Kidney glomerular epithelial cell (primary cell): ENCODE measurements around the gene TNFAIP8.
"Not testable (repeated sequence)": the region's sequence is repeated elsewhere in the genome, so short reads cannot be mapped to it uniquely, and the experiment has no call there.

Experiments
- DNase-seq: peaks from one replicate; lab custom pipeline; 2025; lab: John Stamatoyannopoulos, UW

TNFAIP8 gene

GRCh38 chr5:119396030-119396664, 40.3 kb downstream of the TNFAIP8 start:
- DNase-seq, result no peak

DNA sequence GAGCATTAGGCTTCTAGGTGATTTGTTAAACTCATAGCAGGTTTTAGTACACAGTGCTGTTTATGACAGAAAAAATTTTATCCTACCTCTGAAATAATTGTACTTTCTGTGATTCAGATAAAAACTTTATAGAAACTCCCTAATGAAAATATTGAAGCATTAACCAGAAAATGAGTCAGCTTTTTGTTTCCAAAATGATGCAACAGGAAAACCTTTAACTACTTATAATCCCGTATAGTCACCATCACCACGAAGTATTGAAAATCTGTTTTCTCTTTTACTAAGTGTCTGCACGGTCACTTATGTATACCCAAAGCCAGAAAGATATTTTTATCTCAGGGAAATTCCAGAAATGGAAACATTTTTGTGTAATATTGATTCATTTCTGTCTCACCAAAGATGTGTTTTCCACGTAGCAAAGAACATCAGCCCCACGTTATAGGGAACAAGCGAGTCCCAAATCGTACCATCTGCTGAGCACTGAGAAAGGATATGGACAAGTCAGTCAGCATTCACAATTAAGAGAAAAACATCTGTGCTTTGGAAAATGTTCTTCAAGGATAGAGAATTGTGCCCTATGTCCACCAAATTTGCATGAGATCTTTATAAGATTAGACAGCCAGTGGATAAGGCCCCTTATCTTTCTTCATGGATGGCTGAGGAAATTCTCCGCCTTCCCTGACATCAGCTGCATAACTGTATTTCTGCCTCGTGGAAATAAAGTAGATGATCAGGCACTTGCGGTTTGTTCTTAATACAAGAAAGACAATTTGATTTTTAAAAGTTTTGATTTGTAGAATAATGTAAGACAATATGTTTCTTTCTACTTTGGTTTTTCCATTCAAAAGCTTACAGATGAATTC, 41.9 kb downstream of the TNFAIP8 start:
- DNase-seq, result peak; percentile 12

- DNase-seq, result peak; percentile 63
Measured at GRCh38 chr5:119398727-119399466, 43.1 kb downstream of the TNFAIP8 start.

GRCh38 chr5:119400245-119400644, 44.4 kb downstream of the TNFAIP8 start:
- DNase-seq, result peak; percentile 85

GRCh38 chr5:119402081-119402480, 46.3 kb downstream of the TNFAIP8 start:
- DNase-seq, result peak; percentile 6

DNA sequence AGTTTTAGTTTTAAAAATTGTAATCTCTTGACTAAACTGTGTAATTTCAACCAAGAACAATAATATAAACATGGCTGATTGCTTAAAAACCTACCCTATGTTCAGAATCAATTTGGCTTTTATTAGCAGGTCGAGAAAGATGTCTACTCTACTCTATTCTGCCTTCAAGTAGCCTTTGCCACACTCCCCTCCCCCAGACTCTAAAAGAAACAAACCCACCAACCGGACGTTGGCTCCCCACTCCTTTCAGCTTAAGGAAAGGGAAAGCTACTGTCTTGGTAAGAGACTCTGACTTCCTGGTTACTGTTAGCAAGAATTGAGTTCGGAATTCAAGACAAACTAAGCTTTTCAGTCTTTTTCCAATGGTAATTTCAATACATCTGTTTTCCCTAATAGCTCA, 46.7 kb downstream of the TNFAIP8 start:
- no peak for DNase-seq

DNA sequence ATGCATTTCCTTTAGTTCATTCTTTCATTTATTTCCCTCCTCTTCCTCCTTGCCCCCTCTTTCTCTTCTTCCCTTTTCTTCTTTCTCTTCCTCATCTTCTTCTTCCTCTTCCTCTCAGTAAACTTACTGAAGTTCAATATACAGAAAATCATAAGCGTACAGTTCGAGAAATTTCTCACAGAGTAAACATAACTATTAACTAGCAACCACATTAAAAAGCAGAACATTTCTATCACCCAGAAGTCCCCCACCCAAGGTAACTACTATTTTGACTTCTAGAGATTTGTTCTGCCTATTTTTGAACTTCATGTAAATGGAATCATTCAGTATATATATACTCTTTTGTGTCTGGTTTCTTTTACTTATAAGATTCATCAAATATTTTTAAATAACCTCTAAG, 48.2 kb downstream of the TNFAIP8 start:
- no peak for DNase-seq

DNA sequence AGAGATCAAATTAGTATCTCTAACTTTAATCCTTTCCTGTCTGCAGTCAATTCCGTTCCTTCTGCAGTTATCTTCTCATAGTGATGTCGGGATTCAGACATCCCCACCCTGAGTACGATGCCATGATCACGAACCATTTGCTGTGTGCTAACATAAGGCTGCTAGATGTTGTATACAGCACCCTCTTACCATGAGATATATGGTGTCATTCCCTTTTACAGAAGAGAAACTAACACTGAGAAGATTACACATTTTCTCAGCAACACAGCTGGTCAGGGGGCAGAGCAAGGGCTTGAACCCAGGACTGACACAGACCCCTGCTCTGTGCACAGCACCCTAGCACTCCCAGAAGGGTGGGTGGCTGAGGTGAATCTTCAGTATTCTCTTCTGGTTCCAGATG, 49.6 kb downstream of the TNFAIP8 start:
- DNase-seq, result no peak

GRCh38 chr5:119406551-119407110, 50.8 kb downstream of the TNFAIP8 start:
- DNase-seq, result no peak

DNA sequence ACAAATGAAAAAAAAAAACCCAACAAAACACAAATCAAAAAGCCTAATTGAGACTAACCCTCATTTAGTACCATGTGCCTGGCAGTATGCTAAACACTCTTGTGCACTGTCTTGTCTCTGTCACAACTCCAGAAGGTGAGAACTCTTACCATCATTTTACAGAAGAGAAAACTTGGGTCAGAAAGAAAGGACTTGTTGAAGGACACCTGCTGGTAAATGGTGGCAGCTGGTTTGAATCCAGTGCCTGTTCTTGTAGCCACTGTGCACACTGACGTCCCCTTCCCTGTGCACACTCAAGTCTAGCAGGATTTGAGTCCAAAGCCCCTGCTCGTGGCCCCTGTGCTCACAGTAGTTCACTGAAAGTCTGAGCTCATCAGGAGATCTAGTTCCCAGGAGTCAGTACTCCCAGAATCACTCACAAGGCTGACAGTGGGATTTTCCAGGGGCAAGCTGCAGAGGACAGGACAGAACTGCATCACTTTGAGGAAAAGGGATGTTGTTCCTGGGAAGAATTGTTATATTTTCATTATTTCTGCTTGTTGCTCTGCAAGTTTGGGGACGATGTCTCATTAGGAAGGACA, 53.5 kb downstream of the TNFAIP8 start:
- no peak for DNase-seq

DNA sequence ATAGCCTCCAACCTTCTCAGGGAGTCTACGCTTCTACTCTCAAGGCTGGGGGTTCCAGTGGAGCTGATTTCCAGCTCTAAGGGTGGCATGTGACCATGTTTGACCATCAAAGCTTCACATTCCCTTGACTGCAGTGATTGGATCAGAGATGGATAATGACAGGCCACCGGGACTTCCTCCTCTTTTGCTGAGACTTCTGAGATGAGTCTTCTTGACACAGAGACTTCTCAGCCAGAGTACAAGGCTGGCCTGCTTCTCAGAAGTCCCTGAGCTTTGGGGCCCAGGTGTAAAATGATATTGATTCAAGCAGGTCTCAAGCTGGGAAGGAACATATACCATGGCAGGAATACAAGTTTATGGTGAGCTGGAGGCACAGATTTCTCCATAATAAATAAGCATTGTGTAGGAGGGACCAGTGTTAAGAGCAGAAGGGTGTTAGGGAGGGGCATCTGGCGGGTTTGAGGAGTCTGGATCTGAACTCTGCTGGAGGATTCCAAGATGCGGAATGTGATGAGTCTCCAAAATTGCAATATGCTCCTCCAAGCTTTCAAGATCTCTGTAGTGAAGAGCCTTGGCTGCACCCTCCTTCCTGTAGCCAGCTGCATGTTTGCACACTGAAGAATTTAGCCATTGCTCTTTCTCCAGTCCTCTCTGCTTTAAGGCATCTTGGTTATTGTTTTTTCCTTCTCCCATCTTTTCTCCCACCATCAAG, 54.8 kb downstream of the TNFAIP8 start:
- DNase-seq, result no peak

DNA sequence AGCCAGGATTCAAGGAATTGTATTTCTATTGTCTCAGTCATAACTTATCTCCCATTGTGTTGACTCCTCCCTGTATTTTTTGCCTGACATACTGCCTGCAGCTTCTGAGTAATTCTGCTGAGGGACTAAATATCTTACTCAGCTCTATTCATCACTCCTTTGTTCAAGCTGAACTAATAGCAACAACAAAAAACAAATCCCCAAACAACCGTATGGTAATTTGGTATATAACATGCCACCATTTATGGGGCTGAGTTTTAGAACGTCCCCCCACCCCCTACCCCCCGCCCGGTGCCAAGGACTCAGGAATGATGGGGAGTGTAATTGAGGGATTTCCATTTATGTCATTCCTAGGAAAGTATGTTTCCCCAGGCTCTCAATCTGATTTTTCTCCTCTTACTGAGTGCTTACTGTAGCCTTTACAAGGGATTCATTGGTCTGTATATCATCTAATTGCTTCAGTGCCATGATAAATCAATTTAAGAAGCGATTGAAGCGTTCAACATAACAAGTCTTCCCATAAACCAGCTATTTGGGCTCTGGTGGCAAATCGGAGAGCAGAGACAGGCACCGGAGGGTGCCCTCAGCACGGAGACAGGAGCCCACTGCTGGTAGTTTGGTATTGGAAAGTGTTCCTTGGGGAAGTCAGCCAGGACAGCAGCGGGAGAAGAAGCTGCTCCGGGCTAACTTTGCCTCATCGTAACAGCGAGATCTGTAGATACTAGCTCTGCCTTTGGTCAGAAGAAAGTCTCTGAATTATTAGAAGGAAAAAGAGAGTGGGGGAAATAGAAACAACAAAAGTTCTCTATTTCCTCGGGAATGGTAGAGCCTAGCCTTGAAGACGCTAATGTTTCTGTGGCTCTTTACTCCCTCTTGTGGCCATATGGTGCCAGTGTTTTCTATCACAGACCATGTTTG, 55.8 kb downstream of the TNFAIP8 start:
- DNase-seq, result peak; percentile 85

- no peak for DNase-seq
Measured at GRCh38 chr5:119412279-119413227, 56.7 kb downstream of the TNFAIP8 start.

GRCh38 chr5:119414124-119414734, 58.4 kb downstream of the TNFAIP8 start:
- DNase-seq, result not testable (repeated sequence)

DNA sequence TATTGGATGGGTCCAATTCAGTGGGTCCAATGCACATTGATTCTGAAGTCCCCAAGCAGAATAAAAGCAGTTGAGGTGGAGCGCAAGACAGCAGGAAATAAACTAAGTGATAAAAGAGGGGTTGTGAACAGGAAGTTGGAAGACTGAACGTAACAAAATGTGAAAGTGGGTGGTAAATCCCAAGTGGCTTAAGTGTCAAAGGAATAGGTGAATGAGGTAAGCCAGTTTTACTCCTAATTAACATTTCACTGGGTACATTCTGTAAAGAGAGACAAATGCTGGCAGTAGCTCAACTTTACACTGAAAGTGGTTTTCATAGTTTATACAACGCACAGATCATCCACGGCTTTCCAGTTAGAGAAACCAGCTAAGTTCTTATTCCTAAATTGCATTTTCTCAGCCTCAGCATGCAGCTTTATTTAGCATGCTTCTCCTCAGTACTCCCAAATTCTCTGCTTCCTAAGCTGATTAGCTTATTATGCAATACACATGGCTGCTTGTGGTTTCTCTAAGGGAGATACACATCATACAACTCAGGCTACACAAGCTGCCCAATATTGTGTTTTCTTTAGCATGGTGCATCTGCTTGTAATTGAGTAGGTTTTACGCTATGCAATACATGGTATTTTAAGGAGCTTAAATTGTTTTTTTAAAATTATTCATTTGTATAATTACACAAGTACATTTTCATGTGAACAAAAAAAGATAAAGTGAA, 62.2 kb downstream of the TNFAIP8 start:
- DNase-seq, result no peak

DNA sequence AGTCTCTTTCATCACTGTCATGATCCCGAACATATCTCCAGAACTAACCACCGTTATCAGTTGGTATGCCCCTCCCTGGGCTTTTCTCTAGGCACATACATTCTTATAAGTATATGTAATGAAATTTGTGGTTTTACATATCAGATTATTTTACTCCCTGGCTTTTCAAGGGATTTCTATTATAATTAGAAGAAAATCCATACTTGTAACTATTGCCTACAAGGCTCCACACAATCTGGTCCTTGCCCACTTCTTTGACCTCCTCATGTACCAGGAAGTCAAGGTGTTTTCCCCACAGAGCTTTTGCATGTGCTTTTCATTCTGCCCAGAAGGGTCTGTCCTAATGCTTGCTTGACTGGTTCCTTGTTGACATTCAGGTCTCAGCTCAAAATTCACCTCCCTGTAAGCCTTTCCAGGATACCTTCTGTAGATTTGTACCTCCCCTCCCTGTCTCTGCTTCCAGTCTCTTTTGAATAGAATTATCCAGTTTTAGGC, 62.8 kb downstream of the TNFAIP8 start:
- DNase-seq, result no peak

DNA sequence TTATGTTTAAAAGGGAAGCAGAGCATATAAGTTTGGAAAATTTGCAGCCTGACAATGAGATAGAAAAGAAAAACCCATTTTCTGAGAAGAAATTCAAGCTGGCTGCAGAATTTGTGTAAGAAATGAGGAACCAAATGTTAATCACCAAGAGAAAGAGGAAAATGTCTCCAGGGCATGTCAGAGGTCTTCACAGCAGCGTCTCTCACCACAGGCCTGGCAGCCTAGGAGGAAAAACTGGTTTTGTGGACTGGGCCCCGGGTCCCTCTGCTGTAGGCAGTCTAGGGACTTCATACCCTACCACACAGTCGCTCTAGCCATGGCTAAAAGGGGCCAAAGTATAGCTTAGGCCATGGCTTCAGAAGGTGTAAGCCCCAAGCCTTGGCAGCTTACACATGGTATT, 64.3 kb downstream of the TNFAIP8 start:
- no peak for DNase-seq

DNA sequence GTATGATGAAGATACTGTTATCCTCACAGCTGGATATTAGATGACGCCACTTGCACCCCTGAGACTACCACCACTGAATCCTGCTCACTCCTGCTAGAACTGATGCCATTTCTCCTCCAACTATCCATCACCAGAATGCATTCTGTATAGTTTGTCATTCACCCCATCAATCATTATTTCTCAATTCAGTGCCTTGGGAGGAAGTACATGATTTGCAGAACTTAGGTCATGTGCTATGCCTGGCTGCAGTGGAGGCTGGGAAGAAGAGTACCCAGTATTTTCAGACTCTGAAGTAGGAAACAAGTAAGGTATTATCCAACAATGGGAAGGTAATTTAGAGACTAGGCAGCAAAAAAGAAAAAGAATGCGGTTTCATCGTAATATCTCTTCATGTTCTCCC, 70.2 kb downstream of the TNFAIP8 start:
- DNase-seq, result no peak
